Measurements from ENCODE around the gene RPL15. TPM values are rescaled to one million over a fixed set of nuclear protein-coding genes. Genes with fewer than 3 reads are reported as not detected.
A peak's percentile ranks its signal among the peaks of the same experiment; 100 is the strongest.

Gene RPL15
- total RNA-seq, 1 donor from 2014 or later: 1,629 TPM

DNA sequence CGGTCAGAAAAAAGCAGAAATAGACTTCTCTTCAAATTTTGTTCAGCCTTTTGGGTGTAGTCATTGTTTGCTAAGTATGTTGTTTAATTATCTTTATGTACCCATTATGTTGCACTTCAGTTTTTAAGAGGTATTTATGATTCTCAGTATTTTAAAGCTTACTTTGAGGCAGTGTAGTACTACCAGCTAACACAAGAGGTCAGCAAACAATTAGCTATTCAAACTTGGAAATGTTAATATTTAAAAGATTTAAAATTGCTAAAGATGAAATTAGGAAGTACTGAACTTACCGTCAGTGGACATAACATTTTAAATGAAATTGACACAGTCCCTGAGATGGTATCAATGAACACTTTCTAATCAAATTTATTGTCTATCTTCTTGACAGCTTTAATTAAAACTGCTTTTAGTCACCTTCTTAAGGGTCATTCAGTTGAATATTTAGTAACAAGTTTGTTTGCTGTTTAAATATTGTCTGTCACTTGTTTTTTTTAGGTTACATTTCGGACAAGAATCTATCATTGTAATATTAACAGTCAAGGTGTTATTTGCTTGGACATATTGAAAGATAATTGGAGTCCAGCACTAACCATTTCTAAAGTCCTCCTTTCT, 28.2 kb upstream of the RPL15 start:
- Histone ChIP-seq H3K79me2 (ENCODE audit: insufficient read depth, low read length) (no peaks in the 10 kb centered on the region), H2AFZ (ENCODE audit: low read depth, low read length) (no peak overlapping the region), H3K4me3 (ENCODE audit: insufficient read depth, low read depth, low read length) (no peak overlapping the region), H3K4me2 (ENCODE audit: low read length) (no peak overlapping the region), H3K36me3 (ENCODE audit: insufficient read depth, low read length) (peaks cover 3% of the 10 kb centered on the region), H3K9ac (ENCODE audit: low read length) (no peak overlapping the region), H3K4me1 (ENCODE audit: insufficient read depth, low read length) (no peaks in the 10 kb centered on the region), H3K27ac (ENCODE audit: low read depth, low read length) (no peak overlapping the region), H3K27me3 (ENCODE audit: insufficient read depth, low read length) (no peaks in the 10 kb centered on the region), H4K20me1 (ENCODE audit: insufficient read depth, low read length) (peaks cover 56% of the 10 kb centered on the region), H3K9me3 (ENCODE audit: insufficient read depth, low read depth, low read length) (no peaks in the 10 kb centered on the region)
- DNase-seq (ENCODE audit: low read depth) (no peak), FAIRE-seq (peak; percentile 39)
- Mint-ChIP-seq H3K4me3 (ENCODE audit: unreplicated experiment) (no peak overlapping the region), H3K27me3 (ENCODE audit: low read depth, unreplicated experiment) (no peaks in the 10 kb centered on the region), H3K4me1 (ENCODE audit: low read depth, unreplicated experiment) (no peaks in the 10 kb centered on the region), H3K9me3 (ENCODE audit: unreplicated experiment) (no peaks in the 10 kb centered on the region), H3K36me3 (ENCODE audit: low read depth, unreplicated experiment) (no peaks in the 10 kb centered on the region), H3K27ac (ENCODE audit: unreplicated experiment) (no peak overlapping the region)
- no peak for TF ChIP-seq EZH2 (IDR thresholded peaks at IDR 0.05; ENCODE audit: insufficient read depth, low read length)
- TF ChIP-seq, protein P1, sequence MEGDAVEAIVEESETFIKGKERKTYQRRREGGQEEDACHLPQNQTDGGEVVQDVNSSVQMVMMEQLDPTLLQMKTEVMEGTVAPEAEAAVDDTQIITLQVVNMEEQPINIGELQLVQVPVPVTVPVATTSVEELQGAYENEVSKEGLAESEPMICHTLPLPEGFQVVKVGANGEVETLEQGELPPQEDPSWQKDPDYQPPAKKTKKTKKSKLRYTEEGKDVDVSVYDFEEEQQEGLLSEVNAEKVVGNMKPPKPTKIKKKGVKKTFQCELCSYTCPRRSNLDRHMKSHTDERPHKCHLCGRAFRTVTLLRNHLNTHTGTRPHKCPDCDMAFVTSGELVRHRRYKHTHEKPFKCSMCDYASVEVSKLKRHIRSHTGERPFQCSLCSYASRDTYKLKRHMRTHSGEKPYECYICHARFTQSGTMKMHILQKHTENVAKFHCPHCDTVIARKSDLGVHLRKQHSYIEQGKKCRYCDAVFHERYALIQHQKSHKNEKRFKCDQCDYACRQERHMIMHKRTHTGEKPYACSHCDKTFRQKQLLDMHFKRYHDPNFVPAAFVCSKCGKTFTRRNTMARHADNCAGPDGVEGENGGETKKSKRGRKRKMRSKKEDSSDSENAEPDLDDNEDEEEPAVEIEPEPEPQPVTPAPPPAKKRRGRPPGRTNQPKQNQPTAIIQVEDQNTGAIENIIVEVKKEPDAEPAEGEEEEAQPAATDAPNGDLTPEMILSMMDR (IDR thresholded peaks at IDR 0.05; ENCODE audit: insufficient read depth, low read depth, low read length): peak; percentile 70

DNA sequence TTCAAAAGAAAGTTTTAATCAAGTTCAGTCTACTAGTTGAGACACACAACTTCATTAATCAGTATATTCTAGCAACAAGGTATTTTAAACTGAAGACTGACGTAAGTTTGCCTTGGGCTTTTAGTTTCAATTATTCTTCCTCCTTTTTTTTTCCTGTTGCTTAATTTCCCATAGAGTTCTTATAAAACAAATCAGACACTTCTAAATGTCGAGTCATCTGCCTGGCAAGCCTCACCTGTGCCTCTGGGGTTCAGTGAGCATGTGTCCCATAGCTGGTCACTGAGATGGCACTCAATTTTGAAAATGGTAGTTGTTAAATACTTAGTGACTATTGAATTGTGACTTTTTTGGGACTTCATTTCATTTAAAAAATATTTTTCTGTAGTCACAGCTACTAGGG, 27.5 kb upstream of the RPL15 start:
- peaks cover 4% of the 10 kb centered on the region for H3K36me3 Mint-ChIP-seq (ENCODE audit: low read depth, unreplicated experiment)
- H3K79me2 ChIP-seq (ENCODE audit: insufficient read depth, low read length): no peaks in the 10 kb centered on the region
- H3K27me3 Mint-ChIP-seq (ENCODE audit: low read depth, unreplicated experiment): no peaks in the 10 kb centered on the region
- no peaks in the 10 kb centered on the region for H3K4me1 Mint-ChIP-seq (ENCODE audit: low read depth, unreplicated experiment)
- no peak overlapping the region for H3K27ac ChIP-seq (ENCODE audit: low read depth, low read length)
- no peak for FAIRE-seq
- no peak overlapping the region for H3K9ac ChIP-seq (ENCODE audit: low read length)
- peaks cover 3% of the 10 kb centered on the region for H3K36me3 ChIP-seq (ENCODE audit: insufficient read depth, low read length)
- no peaks in the 10 kb centered on the region for H3K4me1 ChIP-seq (ENCODE audit: insufficient read depth, low read length)
- H3K9me3 Mint-ChIP-seq (ENCODE audit: unreplicated experiment): no peaks in the 10 kb centered on the region
- no peak overlapping the region for H2AFZ ChIP-seq (ENCODE audit: low read depth, low read length)
- H3K4me3 ChIP-seq (ENCODE audit: insufficient read depth, low read depth, low read length): no peak overlapping the region
- no peaks in the 10 kb centered on the region for H3K9me3 ChIP-seq (ENCODE audit: insufficient read depth, low read depth, low read length)
- H4K20me1 ChIP-seq (ENCODE audit: insufficient read depth, low read length): peaks cover 52% of the 10 kb centered on the region
- no peaks in the 10 kb centered on the region for H3K27me3 ChIP-seq (ENCODE audit: insufficient read depth, low read length)
- no peak for DNase-seq (ENCODE audit: low read depth)
- H3K4me2 ChIP-seq (ENCODE audit: low read length): no peak overlapping the region
- TF ChIP-seq, protein P1 (IDR thresholded peaks at IDR 0.05; ENCODE audit: insufficient read depth, low read depth, low read length): no peak
- TF ChIP-seq EZH2 (IDR thresholded peaks at IDR 0.05; ENCODE audit: insufficient read depth, low read length): no peak
- H3K4me3 Mint-ChIP-seq (ENCODE audit: unreplicated experiment): no peak overlapping the region
- no peak overlapping the region for H3K27ac Mint-ChIP-seq (ENCODE audit: unreplicated experiment)

DNA sequence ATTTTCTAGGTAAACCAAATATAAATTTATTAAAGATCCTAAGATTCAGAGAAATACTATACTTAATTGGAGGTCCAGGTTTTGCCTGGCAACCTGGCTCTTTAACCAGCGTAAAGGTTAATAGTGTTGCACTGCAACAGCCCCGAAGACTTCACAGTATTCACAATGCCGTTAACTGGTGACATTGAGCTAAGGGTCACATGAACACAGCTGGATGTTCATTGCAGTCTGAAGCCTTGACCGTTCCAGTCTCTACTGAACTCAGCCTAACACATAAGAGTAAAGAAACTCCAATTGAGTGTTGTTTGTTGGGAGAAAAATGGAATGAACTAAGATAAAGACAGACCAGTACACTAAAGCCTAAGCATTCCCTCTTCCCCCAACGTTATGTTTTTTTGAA, 27.0 kb upstream of the RPL15 start:
- Histone ChIP-seq H3K4me1 (ENCODE audit: insufficient read depth, low read length) (no peaks in the 10 kb centered on the region), H3K9ac (ENCODE audit: low read length) (no peak overlapping the region), H3K4me2 (ENCODE audit: low read length) (no peak overlapping the region), H3K36me3 (ENCODE audit: insufficient read depth, low read length) (peaks cover 3% of the 10 kb centered on the region), H2AFZ (ENCODE audit: low read depth, low read length) (no peak overlapping the region), H3K27me3 (ENCODE audit: insufficient read depth, low read length) (no peaks in the 10 kb centered on the region), H4K20me1 (ENCODE audit: insufficient read depth, low read length) (peaks cover 50% of the 10 kb centered on the region), H3K9me3 (ENCODE audit: insufficient read depth, low read depth, low read length) (no peaks in the 10 kb centered on the region), H3K27ac (ENCODE audit: low read depth, low read length) (no peak overlapping the region), H3K79me2 (ENCODE audit: insufficient read depth, low read length) (no peaks in the 10 kb centered on the region), H3K4me3 (ENCODE audit: insufficient read depth, low read depth, low read length) (no peak overlapping the region)
- TF ChIP-seq EZH2 (IDR thresholded peaks at IDR 0.05; ENCODE audit: insufficient read depth, low read length): no peak
- TF ChIP-seq, protein P1 (IDR thresholded peaks at IDR 0.05; ENCODE audit: insufficient read depth, low read depth, low read length): no peak
- no peak for FAIRE-seq
- no peaks in the 10 kb centered on the region for H3K27me3 Mint-ChIP-seq (ENCODE audit: low read depth, unreplicated experiment)
- H3K36me3 Mint-ChIP-seq (ENCODE audit: low read depth, unreplicated experiment): peaks cover 10% of the 10 kb centered on the region
- no peak for DNase-seq (ENCODE audit: low read depth)
- no peak overlapping the region for H3K4me3 Mint-ChIP-seq (ENCODE audit: unreplicated experiment)
- H3K27ac Mint-ChIP-seq (ENCODE audit: unreplicated experiment): no peak overlapping the region
- no peaks in the 10 kb centered on the region for H3K9me3 Mint-ChIP-seq (ENCODE audit: unreplicated experiment)
- H3K4me1 Mint-ChIP-seq (ENCODE audit: low read depth, unreplicated experiment): no peaks in the 10 kb centered on the region

Data from astrocyte (in vitro differentiated cells and primary cell).